ENCODE results near the gene EXPH5.

EXPH5 gene

DNA sequence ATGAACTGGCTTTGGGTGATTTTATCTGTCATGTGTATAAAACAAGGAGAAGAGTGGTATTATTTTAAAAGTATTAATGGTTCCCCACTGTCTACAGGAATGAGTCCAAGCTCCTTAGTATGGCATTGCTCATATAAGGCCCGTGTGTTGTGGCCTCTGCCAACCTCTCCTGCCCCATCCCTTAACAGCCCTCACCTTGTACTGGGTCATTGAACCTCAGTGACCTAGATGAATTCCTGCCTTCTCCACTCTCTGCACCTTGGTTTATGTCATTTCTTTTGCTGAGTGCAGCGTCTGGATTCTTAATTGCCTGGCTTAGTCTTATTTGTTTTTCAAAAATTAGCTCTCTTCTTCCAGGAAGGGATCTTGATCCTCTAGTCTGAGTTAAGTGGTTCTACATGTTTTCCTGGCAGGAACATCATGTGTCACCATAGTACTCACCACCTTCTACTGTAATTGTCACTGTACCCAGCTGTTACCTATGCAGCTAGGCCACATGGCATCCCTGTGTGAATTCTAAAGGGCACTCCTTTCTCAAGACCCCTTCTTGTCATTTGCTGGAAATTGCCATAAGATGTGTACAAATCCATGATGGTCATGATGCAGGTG, 59.2 kb downstream of the EXPH5 start:
- no peak overlapping the region for H3K4me3 ChIP-seq (ENCODE audit: low read depth in 1 of 2, low read length in 2 of 2)
- no peaks in the 10 kb centered on the region for H3K9me3 ChIP-seq (ENCODE audit: low read length)
- no peak overlapping the region for H3K9ac ChIP-seq (ENCODE audit: low read length)
- no peaks in the 10 kb centered on the region for H3K4me1 ChIP-seq (ENCODE audit: insufficient read depth, low read length)
- H3K27me3 ChIP-seq (ENCODE audit: control insufficient read depth in 1 of 2, insufficient read depth in 2 of 2, low read length in 2 of 2): no peaks in the 10 kb centered on the region
- H3K36me3 ChIP-seq (ENCODE audit: insufficient read depth, low read length): no peaks in the 10 kb centered on the region
- no peak overlapping the region for H3K27ac ChIP-seq (ENCODE audit: low read depth, low read length)

DNA sequence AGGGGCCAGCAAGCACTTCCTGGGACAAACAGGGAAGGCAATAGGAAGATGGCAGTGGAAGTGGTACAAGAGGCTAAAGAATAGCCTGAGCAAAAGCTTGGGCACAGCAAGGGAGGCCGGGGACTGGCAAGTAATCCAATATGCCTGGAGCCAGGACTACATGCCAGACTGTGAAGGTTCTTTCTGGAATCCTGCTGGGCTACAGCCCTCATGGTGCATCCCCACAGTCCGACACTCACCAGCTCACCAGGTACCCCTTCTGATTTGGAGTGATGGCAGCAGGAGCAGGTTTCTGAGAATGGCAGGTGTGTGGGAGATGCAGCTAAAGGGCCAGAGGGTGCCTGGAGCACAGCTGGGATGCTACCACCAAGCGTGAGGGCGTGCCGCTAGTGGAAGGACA, 63.1 kb downstream of the EXPH5 start:
- no peaks in the 10 kb centered on the region for H3K9me3 ChIP-seq (ENCODE audit: low read length)
- H3K4me1 ChIP-seq (ENCODE audit: insufficient read depth, low read length): no peaks in the 10 kb centered on the region
- no peak overlapping the region for H3K4me3 ChIP-seq (ENCODE audit: low read depth in 1 of 2, low read length in 2 of 2)
- no peak overlapping the region for H3K27ac ChIP-seq (ENCODE audit: low read depth, low read length)
- H3K36me3 ChIP-seq (ENCODE audit: insufficient read depth, low read length): no peaks in the 10 kb centered on the region
- H3K9ac ChIP-seq (ENCODE audit: low read length): no peak overlapping the region
- H3K27me3 ChIP-seq (ENCODE audit: control insufficient read depth in 1 of 2, insufficient read depth in 2 of 2, low read length in 2 of 2): no peaks in the 10 kb centered on the region

DNA sequence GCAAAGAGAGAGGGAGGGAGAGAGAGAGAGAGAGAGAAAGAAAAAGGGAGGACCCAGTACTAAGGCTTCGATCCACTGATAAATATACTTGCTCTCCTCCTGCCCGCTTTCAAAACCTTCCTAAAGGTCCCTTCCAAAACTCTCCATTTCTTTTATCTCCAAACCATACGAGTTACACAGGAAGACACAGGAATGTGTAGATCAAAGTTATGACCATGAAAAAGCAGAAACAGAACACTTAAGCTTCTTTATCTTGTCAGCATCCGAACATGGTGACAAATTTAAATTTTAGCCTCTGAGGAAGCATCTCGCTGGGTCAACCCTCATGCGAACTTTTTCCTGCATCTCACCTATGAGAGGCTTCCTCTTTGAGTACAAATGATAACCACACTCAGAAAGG, 66.2 kb downstream of the EXPH5 start:
- Histone ChIP-seq H3K4me3 (ENCODE audit: low read depth in 1 of 2, low read length in 2 of 2) (no peak overlapping the region), H3K4me1 (ENCODE audit: insufficient read depth, low read length) (no peaks in the 10 kb centered on the region), H3K27me3 (ENCODE audit: control insufficient read depth in 1 of 2, insufficient read depth in 2 of 2, low read length in 2 of 2) (no peaks in the 10 kb centered on the region), H3K9me3 (ENCODE audit: low read length) (no peaks in the 10 kb centered on the region), H3K27ac (ENCODE audit: low read depth, low read length) (no peak overlapping the region), H3K9ac (ENCODE audit: low read length) (no peak overlapping the region), H3K36me3 (ENCODE audit: insufficient read depth, low read length) (no peaks in the 10 kb centered on the region)

DNA sequence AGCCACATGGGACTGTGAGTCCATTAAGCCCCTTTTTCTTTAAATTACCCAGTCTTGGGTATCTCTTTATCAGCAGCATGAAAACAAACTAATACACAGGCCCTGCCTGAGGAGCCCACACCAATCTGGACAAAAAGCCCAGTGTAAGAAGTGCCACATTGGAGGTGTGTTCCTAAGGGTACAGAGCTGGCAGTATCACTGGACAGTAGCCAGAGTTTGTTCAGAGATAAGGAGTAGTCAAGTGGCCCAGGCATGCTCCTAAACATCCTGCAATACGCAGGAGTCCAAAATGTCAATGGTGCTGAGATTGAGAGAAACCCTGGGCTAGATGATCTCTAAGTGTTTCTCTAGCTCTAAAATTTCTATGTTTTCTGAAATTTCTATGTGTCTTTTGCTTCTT, 68.4 kb downstream of the EXPH5 start:
- no peak overlapping the region for H3K9ac ChIP-seq (ENCODE audit: low read length)
- H3K9me3 ChIP-seq (ENCODE audit: low read length): no peaks in the 10 kb centered on the region
- H3K27me3 ChIP-seq (ENCODE audit: control insufficient read depth in 1 of 2, insufficient read depth in 2 of 2, low read length in 2 of 2): no peaks in the 10 kb centered on the region
- H3K4me1 ChIP-seq (ENCODE audit: insufficient read depth, low read length): no peaks in the 10 kb centered on the region
- H3K4me3 ChIP-seq (ENCODE audit: low read depth in 1 of 2, low read length in 2 of 2): no peak overlapping the region
- H3K36me3 ChIP-seq (ENCODE audit: insufficient read depth, low read length): no peaks in the 10 kb centered on the region
- H3K27ac ChIP-seq (ENCODE audit: low read depth, low read length): no peak overlapping the region

DNA sequence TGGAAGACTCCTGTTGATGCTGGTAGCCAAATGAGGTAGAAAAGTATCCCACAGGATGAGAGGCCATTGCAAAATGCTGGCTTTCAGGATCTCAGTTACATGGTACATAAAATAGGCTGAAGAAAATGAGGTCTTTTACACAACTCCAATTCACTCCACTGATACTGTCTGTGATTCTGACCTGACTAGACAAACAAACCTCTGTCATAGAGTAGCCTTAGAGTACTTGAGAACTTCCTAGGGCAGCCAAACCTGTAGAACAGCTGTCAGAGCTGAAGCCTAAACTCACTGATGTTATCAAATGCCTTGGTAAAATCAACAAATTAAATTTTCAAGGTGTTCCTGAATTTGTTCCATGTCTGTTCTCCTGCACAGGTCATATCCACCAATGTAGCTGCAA, 69.1 kb downstream of the EXPH5 start:
- Histone ChIP-seq H3K27me3 (ENCODE audit: control insufficient read depth in 1 of 2, insufficient read depth in 2 of 2, low read length in 2 of 2) (no peaks in the 10 kb centered on the region), H3K9ac (ENCODE audit: low read length) (no peak overlapping the region), H3K9me3 (ENCODE audit: low read length) (no peaks in the 10 kb centered on the region), H3K4me3 (ENCODE audit: low read depth in 1 of 2, low read length in 2 of 2) (no peak overlapping the region), H3K36me3 (ENCODE audit: insufficient read depth, low read length) (no peaks in the 10 kb centered on the region), H3K27ac (ENCODE audit: low read depth, low read length) (no peak overlapping the region), H3K4me1 (ENCODE audit: insufficient read depth, low read length) (no peaks in the 10 kb centered on the region)

DNA sequence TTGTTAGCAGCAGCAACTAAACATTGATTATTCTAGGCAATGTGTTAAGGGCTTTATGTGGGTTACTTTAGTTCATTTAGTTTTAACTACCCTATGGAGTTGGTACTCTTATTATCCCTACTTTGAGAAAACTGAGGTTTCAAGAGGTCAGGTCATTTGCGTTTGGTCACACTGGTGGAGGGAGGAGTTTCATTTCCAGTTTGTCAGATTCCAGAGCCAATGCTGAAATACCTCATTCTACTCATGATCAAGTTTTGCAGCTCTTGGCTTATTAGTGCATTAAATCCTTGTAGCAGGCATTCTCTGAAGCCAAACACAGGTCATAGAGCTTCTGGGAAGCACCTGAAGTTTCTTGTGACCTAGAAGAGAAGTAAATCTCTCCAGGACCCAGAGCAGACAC, 71.2 kb downstream of the EXPH5 start:
- Histone ChIP-seq H3K4me1 (ENCODE audit: insufficient read depth, low read length) (no peaks in the 10 kb centered on the region), H3K4me3 (ENCODE audit: low read depth in 1 of 2, low read length in 2 of 2) (no peak overlapping the region), H3K27me3 (ENCODE audit: control insufficient read depth in 1 of 2, insufficient read depth in 2 of 2, low read length in 2 of 2) (no peaks in the 10 kb centered on the region), H3K9ac (ENCODE audit: low read length) (no peak overlapping the region), H3K36me3 (ENCODE audit: insufficient read depth, low read length) (no peaks in the 10 kb centered on the region), H3K27ac (ENCODE audit: low read depth, low read length) (no peak overlapping the region), H3K9me3 (ENCODE audit: low read length) (no peaks in the 10 kb centered on the region)

DNA sequence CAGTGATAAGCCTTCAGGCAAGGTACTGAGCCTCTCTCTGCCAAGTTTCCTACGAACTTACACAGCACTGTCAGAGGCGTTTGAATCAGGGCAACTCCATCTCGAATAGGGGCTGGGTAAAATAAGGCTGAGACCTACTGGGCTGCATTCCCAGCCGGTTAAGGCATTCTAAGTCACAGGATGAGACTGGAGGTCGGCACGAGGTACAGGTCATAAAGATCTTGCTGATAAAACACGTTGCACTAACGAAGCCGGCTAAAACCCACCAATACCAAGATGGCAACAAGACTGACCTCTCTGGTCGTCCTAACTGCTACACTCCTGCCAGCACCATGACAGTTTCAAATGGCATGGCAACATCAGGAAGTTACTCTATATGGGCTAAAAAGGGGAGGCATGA, 75.0 kb downstream of the EXPH5 start:
- H3K27ac ChIP-seq (ENCODE audit: low read depth, low read length): no peak overlapping the region

DNA sequence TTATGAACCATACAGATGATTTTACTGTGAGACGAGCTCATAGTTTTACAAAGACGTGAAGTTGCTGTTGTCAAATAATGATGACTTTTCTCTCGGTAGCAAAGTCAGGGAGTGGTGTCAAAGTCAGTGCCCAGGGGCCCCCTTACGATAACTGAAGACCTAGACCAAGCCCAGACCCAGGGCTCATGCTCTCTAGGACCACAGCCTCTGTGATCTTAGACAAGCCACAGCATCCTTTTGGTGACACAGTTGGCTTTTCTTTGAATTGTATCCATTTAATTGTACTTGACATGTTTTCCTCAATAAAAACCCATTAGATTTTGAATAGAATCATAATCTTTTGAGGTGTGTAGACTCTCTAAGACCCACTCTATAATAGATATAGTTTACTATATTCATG, 77.4 kb downstream of the EXPH5 start:
- Histone ChIP-seq H3K4me3 (ENCODE audit: low read depth in 1 of 2, low read length in 2 of 2) (no peak overlapping the region), H3K27me3 (ENCODE audit: control insufficient read depth in 1 of 2, insufficient read depth in 2 of 2, low read length in 2 of 2) (no peaks in the 10 kb centered on the region), H3K36me3 (ENCODE audit: insufficient read depth, low read length) (no peaks in the 10 kb centered on the region), H3K4me1 (ENCODE audit: insufficient read depth, low read length) (no peaks in the 10 kb centered on the region), H3K27ac (ENCODE audit: low read depth, low read length) (no peak overlapping the region), H3K9me3 (ENCODE audit: low read length) (no peaks in the 10 kb centered on the region), H3K9ac (ENCODE audit: low read length) (no peak overlapping the region)

More for the DNA sequence above, 75.0 kb downstream of the EXPH5 start:
- Histone ChIP-seq H3K4me3 (ENCODE audit: low read depth in 1 of 2, low read length in 2 of 2) (no peak overlapping the region), H3K36me3 (ENCODE audit: insufficient read depth, low read length) (no peaks in the 10 kb centered on the region), H3K4me1 (ENCODE audit: insufficient read depth, low read length) (no peaks in the 10 kb centered on the region), H3K9me3 (ENCODE audit: low read length) (no peaks in the 10 kb centered on the region), H3K27me3 (ENCODE audit: control insufficient read depth in 1 of 2, insufficient read depth in 2 of 2, low read length in 2 of 2) (no peaks in the 10 kb centered on the region), H3K9ac (ENCODE audit: low read length) (no peak overlapping the region)

DNA sequence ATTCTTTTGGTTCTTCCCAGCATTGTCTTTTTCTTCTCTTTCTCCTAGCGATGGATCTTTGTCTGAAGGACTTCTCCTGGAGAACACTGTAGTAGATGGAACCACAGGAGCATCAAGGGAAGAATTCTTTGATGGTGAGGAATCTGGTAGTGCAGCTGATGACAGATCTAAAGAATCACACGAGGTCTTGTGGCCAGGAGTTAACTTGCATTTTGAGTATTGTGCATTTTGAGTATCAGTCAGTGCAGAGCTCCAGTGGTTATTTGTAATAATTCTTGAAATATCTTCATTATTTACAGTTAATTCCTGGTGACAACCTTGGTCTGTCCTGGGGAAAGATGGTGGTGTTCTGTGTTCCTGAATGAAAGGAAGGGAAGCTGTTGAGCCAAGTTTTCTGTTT, 80.9 kb downstream of the EXPH5 start:
- H3K9me3 ChIP-seq (ENCODE audit: low read length): no peaks in the 10 kb centered on the region

DNA sequence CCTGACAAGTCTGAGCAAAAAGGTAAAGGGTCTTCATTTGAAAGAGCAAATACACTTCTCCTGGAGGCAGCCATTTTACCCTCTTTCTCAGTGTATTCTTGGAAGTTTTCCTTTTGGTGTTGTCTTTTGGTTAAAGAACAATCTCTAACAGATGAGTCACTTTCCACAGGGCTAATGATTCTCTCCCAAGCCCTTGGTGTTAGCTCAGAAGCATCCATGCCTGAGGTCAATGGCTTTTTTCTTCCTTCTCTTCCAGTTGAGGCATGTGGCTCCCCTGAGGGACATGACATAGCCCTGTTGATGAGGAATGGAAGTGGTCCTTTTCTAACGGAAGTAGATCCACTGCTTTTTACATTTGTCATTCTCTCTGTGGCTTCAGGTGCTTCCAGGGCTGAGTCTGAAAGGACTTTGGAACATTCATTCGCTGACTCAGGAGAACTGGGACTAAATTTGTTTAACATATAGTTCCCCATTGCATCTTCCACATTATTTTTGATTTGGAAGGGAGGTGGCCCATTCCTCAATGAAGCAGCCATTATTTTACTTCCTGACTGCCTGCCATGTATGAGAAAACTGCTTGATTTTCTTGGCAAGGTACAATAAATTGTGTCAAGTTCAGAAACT, 81.6 kb downstream of the EXPH5 start:
- H3K36me3 ChIP-seq (ENCODE audit: insufficient read depth, low read length): no peaks in the 10 kb centered on the region
- no peaks in the 10 kb centered on the region for H3K4me1 ChIP-seq (ENCODE audit: insufficient read depth, low read length)
- H3K4me3 ChIP-seq (ENCODE audit: low read depth in 1 of 2, low read length in 2 of 2): no peak overlapping the region

More for the DNA sequence above, 80.9 kb downstream of the EXPH5 start:
- Histone ChIP-seq H3K9ac (ENCODE audit: low read length) (no peak overlapping the region), H3K4me3 (ENCODE audit: low read depth in 1 of 2, low read length in 2 of 2) (no peak overlapping the region), H3K27me3 (ENCODE audit: control insufficient read depth in 1 of 2, insufficient read depth in 2 of 2, low read length in 2 of 2) (no peaks in the 10 kb centered on the region), H3K36me3 (ENCODE audit: insufficient read depth, low read length) (no peaks in the 10 kb centered on the region), H3K4me1 (ENCODE audit: insufficient read depth, low read length) (no peaks in the 10 kb centered on the region), H3K27ac (ENCODE audit: low read depth, low read length) (no peak overlapping the region)

DNA sequence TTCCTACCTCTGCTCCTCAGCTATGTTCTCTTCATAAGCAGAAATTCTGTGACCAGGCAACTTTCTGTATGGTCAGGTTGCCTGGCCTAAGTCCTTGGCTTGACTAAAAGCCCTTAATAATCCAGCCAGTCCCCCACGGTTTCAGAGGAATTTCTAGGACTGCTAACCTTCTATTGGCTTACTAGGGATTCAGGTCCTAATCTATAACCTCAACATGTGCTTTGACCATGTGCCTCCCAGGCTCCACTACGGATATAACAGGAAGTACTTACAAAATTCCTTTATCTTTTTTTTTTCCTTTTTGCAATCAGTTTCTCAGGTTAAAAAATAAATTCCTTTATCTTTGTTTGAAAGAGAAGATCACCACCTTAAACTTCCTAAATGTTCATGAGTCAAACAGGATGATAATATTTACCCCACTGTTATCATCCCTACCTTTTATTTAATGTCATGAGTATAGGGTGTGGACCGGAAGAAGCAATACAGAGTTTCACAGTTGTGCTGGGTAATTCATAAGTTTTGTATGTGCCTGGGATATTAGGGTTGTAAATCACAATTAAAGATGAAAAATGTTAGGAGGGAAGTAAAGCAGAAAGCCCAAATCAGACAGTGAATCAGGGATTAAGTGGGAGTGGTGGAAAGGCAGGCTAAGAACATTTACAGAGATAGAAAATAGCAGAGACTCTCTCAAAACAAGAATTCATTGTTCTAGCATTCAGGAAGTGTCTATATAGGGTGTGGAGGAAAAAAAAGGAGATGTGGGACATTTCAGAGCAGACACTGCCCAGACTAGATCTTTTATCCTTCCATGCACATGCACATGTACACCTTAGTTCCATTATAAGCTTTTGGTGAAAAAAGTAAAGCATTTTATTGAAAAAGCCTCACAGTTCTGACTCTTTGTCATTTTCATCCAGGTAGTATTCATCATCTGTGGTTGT, 84.6 kb downstream of the EXPH5 start:
- Histone ChIP-seq H3K9me3 (ENCODE audit: low read length) (no peaks in the 10 kb centered on the region), H3K27ac (ENCODE audit: low read depth, low read length) (no peak overlapping the region), H3K36me3 (ENCODE audit: insufficient read depth, low read length) (no peaks in the 10 kb centered on the region), H3K4me1 (ENCODE audit: insufficient read depth, low read length) (no peaks in the 10 kb centered on the region), H3K9ac (ENCODE audit: low read length) (no peak overlapping the region), H3K4me3 (ENCODE audit: low read depth in 1 of 2, low read length in 2 of 2) (no peak overlapping the region), H3K27me3 (ENCODE audit: control insufficient read depth in 1 of 2, insufficient read depth in 2 of 2, low read length in 2 of 2) (no peaks in the 10 kb centered on the region)

More for the DNA sequence above, 81.6 kb downstream of the EXPH5 start:
- H3K9ac ChIP-seq (ENCODE audit: low read length): no peak overlapping the region
- H3K27me3 ChIP-seq (ENCODE audit: control insufficient read depth in 1 of 2, insufficient read depth in 2 of 2, low read length in 2 of 2): no peaks in the 10 kb centered on the region
- no peak overlapping the region for H3K27ac ChIP-seq (ENCODE audit: low read depth, low read length)
- H3K9me3 ChIP-seq (ENCODE audit: low read length): no peaks in the 10 kb centered on the region

All from muscle layer of colon (tissue), 2 donors.